ENCODE data around the gene ITGB5. TPM values are rescaled to one million over a fixed set of nuclear protein-coding genes. Genes with fewer than 3 reads are reported as not detected.

Gene ITGB5
- polyA plus RNA-seq, 3 donors: 0.68 to 1.2 (median 1.0) TPM

GRCh38 chr3:124748560-124749198 is 138.5 kb downstream of the ITGB5 start:
- Histone ChIP-seq H3K4me1 (ENCODE audit: control insufficient read depth in 1 of 2, insufficient read depth in 2 of 2, low read length in 2 of 2) (no peaks in the 10 kb centered on the region), H2AFZ (ENCODE audit: insufficient read depth, low read depth, low read length, poor library complexity, severe bottlenecking) (no peak overlapping the region), H3K4me3 (replicated peaks in 1 of 3; ENCODE audit: low read depth in 2 of 3, low read length in 3 of 3) (no peak overlapping the region), H3K79me2 (ENCODE audit: insufficient read depth, low read length) (no peaks in the 10 kb centered on the region), H4K20me1 (ENCODE audit: insufficient read depth, low read length) (no peaks in the 10 kb centered on the region), H3K4me2 (replicated peaks; ENCODE audit: extremely low read depth, low read length, poor library complexity, severe bottlenecking) (no peak overlapping the region), H3K36me3 (replicated peaks in 1 of 2; ENCODE audit: control insufficient read depth in 1 of 2, insufficient read depth in 2 of 2, low read length in 2 of 2) (peaks cover 18 to 40% of the 10 kb centered on the region in 2 donors), H3K27ac (ENCODE audit: low read depth in 1 of 2, low read length in 2 of 2) (no peak overlapping the region), H3K9me3 (replicated peaks in 1 of 2; ENCODE audit: control insufficient read depth in 1 of 2, insufficient read depth in 1 of 2, low read length in 2 of 2) (no peaks in the 10 kb centered on the region), H3K27me3 (ENCODE audit: control insufficient read depth in 2 of 2, insufficient read depth in 2 of 2, low read length in 2 of 2) (no peaks in the 10 kb centered on the region), H3K9ac (ENCODE audit: insufficient read depth, low read length, poor library complexity, severe bottlenecking) (no peak overlapping the region)
- Mint-ChIP-seq H3K27me3 (ENCODE audit: low read depth in 3 of 3) (peaks cover 0 to 1% (median 1%) of the 10 kb centered on the region in 3 donors), H3K27ac (no peak overlapping the region), H3K36me3 (peaks cover 30 to 38% of the 10 kb centered on the region in 2 donors), H3K9me3 (no peaks in the 10 kb centered on the region), H3K4me3 (no peak overlapping the region), H3K4me1 (no peaks in the 10 kb centered on the region)
- DNase-seq: no peak
- TF ChIP-seq CTCF (IDR thresholded peaks at IDR 0.05): no peak
- intact Hi-C loops (cut with micrococcal nuclease): no loop called here
- 94% methylated on average over 7 of the region's 8 CpGs for WGBS (ENCODE audit: insufficient coverage)

GRCh38 chr3:124747111-124747981 is 139.8 kb downstream of the ITGB5 start:
- TF ChIP-seq CTCF (IDR thresholded peaks at IDR 0.05): no peak
- no peaks in the 10 kb centered on the region for H3K4me1 ChIP-seq (ENCODE audit: control insufficient read depth in 1 of 2, insufficient read depth in 2 of 2, low read length in 2 of 2)
- no peaks in the 10 kb centered on the region for H4K20me1 ChIP-seq (ENCODE audit: insufficient read depth, low read length)
- H3K79me2 ChIP-seq (ENCODE audit: insufficient read depth, low read length): no peaks in the 10 kb centered on the region
- no peak overlapping the region for H3K27ac ChIP-seq (ENCODE audit: low read depth in 1 of 2, low read length in 2 of 2)
- no peak overlapping the region for H3K4me3 Mint-ChIP-seq
- H3K36me3 ChIP-seq (replicated peaks in 1 of 2; ENCODE audit: control insufficient read depth in 1 of 2, insufficient read depth in 2 of 2, low read length in 2 of 2): peaks cover 22 to 49% of the 10 kb centered on the region in 2 donors
- no peak overlapping the region for H3K27ac Mint-ChIP-seq
- no peak overlapping the region for H2AFZ ChIP-seq (ENCODE audit: insufficient read depth, low read depth, low read length, poor library complexity, severe bottlenecking)
- intact Hi-C loops (cut with micrococcal nuclease): no loop called here
- H3K4me3 ChIP-seq (replicated peaks in 1 of 3; ENCODE audit: low read depth in 2 of 3, low read length in 3 of 3): no peak overlapping the region
- WGBS (ENCODE audit: insufficient coverage): 94% methylated on average over 8 of the region's 14 CpGs
- peaks cover 37 to 49% of the 10 kb centered on the region in 2 donors for H3K36me3 Mint-ChIP-seq
- no peak overlapping the region for H3K4me2 ChIP-seq (replicated peaks; ENCODE audit: extremely low read depth, low read length, poor library complexity, severe bottlenecking)
- H3K27me3 ChIP-seq (ENCODE audit: control insufficient read depth in 2 of 2, insufficient read depth in 2 of 2, low read length in 2 of 2): no peaks in the 10 kb centered on the region
- no peaks in the 10 kb centered on the region for H3K4me1 Mint-ChIP-seq
- H3K9me3 Mint-ChIP-seq: no peaks in the 10 kb centered on the region
- DNase-seq: no peak
- H3K9me3 ChIP-seq (replicated peaks in 1 of 2; ENCODE audit: control insufficient read depth in 1 of 2, insufficient read depth in 1 of 2, low read length in 2 of 2): no peaks in the 10 kb centered on the region
- no peak overlapping the region for H3K9ac ChIP-seq (ENCODE audit: insufficient read depth, low read length, poor library complexity, severe bottlenecking)
- H3K27me3 Mint-ChIP-seq (ENCODE audit: low read depth in 3 of 3): peaks cover 0 to 1% (median under 1%) of the 10 kb centered on the region in 3 donors

Data from CD14-positive monocyte (primary cell).